GM23338 (cell line): Measurements from ENCODE around the gene BSCL2. TPM values are rescaled to one million over a fixed set of nuclear protein-coding genes. Genes with fewer than 3 reads are reported as not detected.

Experiments
- ATAC-seq: fragments of 200-7000 bp; cut with Tn5 transposase; 3 replicates; pipeline ENCODE4 v1.9.1; 2020
- DNase-seq: peaks from one replicate; pipeline ENCODE4 v3.0.0-alpha.2; 2015; ENCODE audit warnings: low spot score
- H2AFZ ChIP-seq: fragments of 200-600 bp; sonication (generic); 2 replicates; pipeline ENCODE4 v1.8.0; 2016; ENCODE audit warnings: antibody characterized with exemption, mild to moderate bottlenecking, moderate library complexity
- H3F3A ChIP-seq: fragments of 200-600 bp; sonication (generic); replicated peaks from 2 replicates; pipeline ENCODE4 v1.8.0; 2017; ENCODE audit warnings: antibody characterized with exemption, mixed run types, low read depth
- H3K27ac ChIP-seq: fragments of 200-600 bp; sonication (generic); 2 replicates; pipeline ENCODE4 v1.6.1; 2016; ENCODE audit warnings: low read depth
- H3K27me3 ChIP-seq: fragments of 200-600 bp; sonication (generic); 2 replicates; pipeline ENCODE4 v1.8.0; 2016; ENCODE audit warnings: mild to moderate bottlenecking, mixed run types, moderate library complexity; ENCODE audit not compliant: insufficient read depth
- H3K36me3 ChIP-seq: fragments of 200-600 bp; sonication (generic); 2 replicates; pipeline ENCODE4 v1.8.0; 2016; ENCODE audit warnings: mild to moderate bottlenecking; ENCODE audit not compliant: insufficient read depth
- H3K4me1 ChIP-seq: fragments of 200-600 bp; sonication (generic); 2 replicates; pipeline ENCODE4 v1.8.0; 2016; ENCODE audit warnings: mild to moderate bottlenecking, moderate library complexity; ENCODE audit not compliant: insufficient read depth
- H3K4me2 ChIP-seq: fragments of 200-600 bp; sonication (generic); 2 replicates; pipeline ENCODE4 v1.7.1; 2017; ENCODE audit warnings: mixed run types
- H3K4me3 ChIP-seq: fragments of 200-600 bp; sonication (generic); 2 replicates; pipeline ENCODE4 v1.6.1; 2016; ENCODE audit warnings: mixed run types
- H3K79me2 ChIP-seq: fragments of 200-600 bp; sonication (generic); replicated peaks from 2 replicates; pipeline ENCODE4 v1.8.0; 2017; ENCODE audit warnings: mild to moderate bottlenecking; ENCODE audit not compliant: insufficient read depth
- H3K9me2 ChIP-seq: fragments of 200-600 bp; sonication (generic); 2 replicates; pipeline ENCODE4 v1.8.0; 2017; ENCODE audit not compliant: insufficient read depth
- H4K20me1 ChIP-seq: fragments of 200-600 bp; sonication (generic); replicated peaks from 2 replicates; pipeline ENCODE4 v1.8.0; 2017; ENCODE audit warnings: mild to moderate bottlenecking; ENCODE audit not compliant: insufficient read depth
- H3K27ac Mint-ChIP-seq: 2 replicates; pipeline ENCODE4 v1.8.0; 2020; ENCODE audit warnings: inconsistent platforms, mild to moderate bottlenecking, moderate library complexity, mixed read lengths
- H3K27me3 Mint-ChIP-seq: 3 replicates; pipeline ENCODE4 v1.8.0; 2022; ENCODE audit warnings: low read depth, mild to moderate bottlenecking, moderate library complexity, mixed read lengths, inconsistent platforms; ENCODE audit not compliant: insufficient read depth, poor library complexity
- H3K36me3 Mint-ChIP-seq: 3 replicates; pipeline ENCODE4 v1.8.0; 2021; ENCODE audit warnings: low read depth, mild to moderate bottlenecking, inconsistent platforms, moderate library complexity, mixed read lengths
- H3K4me1 Mint-ChIP-seq: 3 replicates; pipeline ENCODE4 v1.8.0; 2020; ENCODE audit warnings: mild to moderate bottlenecking, inconsistent platforms, mixed read lengths
- H3K4me3 Mint-ChIP-seq: 3 replicates; pipeline ENCODE4 v1.8.0; 2021; ENCODE audit warnings: moderate library complexity, mild to moderate bottlenecking, inconsistent platforms, mixed read lengths
- H3K9me3 Mint-ChIP-seq: 3 replicates; pipeline ENCODE4 v1.8.0; 2020; ENCODE audit warnings: moderate library complexity, mild to moderate bottlenecking, inconsistent platforms, mixed read lengths
- CREB1 ChIP-seq: fragments of 250-450 bp; sonication (Bioruptor Pico); IDR thresholded peaks from 2 replicates; pipeline ENCODE4 v1.5.0; 2020; ENCODE audit warnings: low read depth, mild to moderate bottlenecking, moderate library complexity
- EZH2 ChIP-seq: fragments of 200-600 bp; sonication (generic); IDR thresholded peaks from one replicate; pipeline ENCODE4 v1.8.0; 2017; ENCODE audit warnings: antibody characterized with exemption, mild to moderate bottlenecking, low read depth; ENCODE audit not compliant: unreplicated experiment
- EZH2phosphoT487 ChIP-seq: fragments of 200-600 bp; sonication (generic); IDR thresholded peaks from one replicate; pipeline ENCODE4 v1.8.1; 2018; ENCODE audit warnings: antibody characterized with exemption; ENCODE audit not compliant: unreplicated experiment
- JUNB ChIP-seq: IDR thresholded peaks from one replicate; pipeline ENCODE4 v1.6.1; 2016; ENCODE audit warnings: antibody characterized with exemption; ENCODE audit not compliant: unreplicated experiment
- NANOG ChIP-seq: IDR thresholded peaks from 2 replicates; pipeline ENCODE4 v1.6.1; 2016; ENCODE audit warnings: antibody characterized with exemption, borderline replicate concordance
- POLR2AphosphoS5 ChIP-seq: IDR thresholded peaks from 2 replicates; pipeline ENCODE4 v1.6.1; 2016; ENCODE audit warnings: antibody characterized with exemption, low read depth
- STAT1 ChIP-seq: IDR thresholded peaks from one replicate; pipeline ENCODE4 v1.6.1; 2016; ENCODE audit warnings: antibody characterized with exemption; ENCODE audit not compliant: unreplicated experiment
- ZNF114 ChIP-seq: fragments of 250-450 bp; sonication (Bioruptor Pico); IDR thresholded peaks from 2 replicates; pipeline ENCODE4 v1.5.0; 2020; ENCODE audit warnings: mild to moderate bottlenecking, moderate library complexity
- ZNF331 ChIP-seq: fragments of 250-450 bp; sonication (Bioruptor Pico); IDR thresholded peaks from 2 replicates; pipeline ENCODE4 v1.5.0; 2020; ENCODE audit warnings: low read depth, mild to moderate bottlenecking, moderate library complexity
- polyA plus RNA-seq: library from polyadenylated mRNA; unstranded; fragments of >200 nt; fragmentation: Nextera tagmentation; extraction: Ambion mirVana; gene quantifications from 2 replicates; pipeline ENCODE4 v1.2.1, GENCODE V29; 2016
- total RNA-seq: library from RNA; depleted of rRNA; stranded (reverse); fragments of >200 nt; shearing (Covaris generic); gene quantifications from 2 replicates; pipeline ENCODE4 v1.2.3, GENCODE V29; 2014
- TF ChIP-seq, protein P1 (sequence below): fragments of 250-450 bp; sonication (Bioruptor Pico); IDR thresholded peaks from 2 replicates; pipeline ENCODE4 v1.5.0; 2020; ENCODE audit warnings: mild to moderate bottlenecking, moderate library complexity
- TF ChIP-seq, protein P2 (sequence below), 2 experiments: fragments of 200-600 bp in 1 of 2; sonication (generic) in 1 of 2; conservative IDR thresholded peaks; 2 replicates each; pipeline versions ENCODE4 v1.5.1 to v1.6.1; 2016 to 2017; ENCODE audit warnings: antibody characterized with exemption in 2 of 2, low read depth in 2 of 2, mild to moderate bottlenecking in 2 of 2, moderate library complexity in 1 of 2
- TF ChIP-seq, protein P3 (sequence below): IDR thresholded peaks from 2 replicates; pipeline ENCODE4 v1.6.1; 2016; ENCODE audit warnings: antibody characterized with exemption

The BSCL2 gene
- total and polyA plus RNA-seq, 2 experiments from 2014 or later: 60.2 to 81.7 TPM

DNA sequence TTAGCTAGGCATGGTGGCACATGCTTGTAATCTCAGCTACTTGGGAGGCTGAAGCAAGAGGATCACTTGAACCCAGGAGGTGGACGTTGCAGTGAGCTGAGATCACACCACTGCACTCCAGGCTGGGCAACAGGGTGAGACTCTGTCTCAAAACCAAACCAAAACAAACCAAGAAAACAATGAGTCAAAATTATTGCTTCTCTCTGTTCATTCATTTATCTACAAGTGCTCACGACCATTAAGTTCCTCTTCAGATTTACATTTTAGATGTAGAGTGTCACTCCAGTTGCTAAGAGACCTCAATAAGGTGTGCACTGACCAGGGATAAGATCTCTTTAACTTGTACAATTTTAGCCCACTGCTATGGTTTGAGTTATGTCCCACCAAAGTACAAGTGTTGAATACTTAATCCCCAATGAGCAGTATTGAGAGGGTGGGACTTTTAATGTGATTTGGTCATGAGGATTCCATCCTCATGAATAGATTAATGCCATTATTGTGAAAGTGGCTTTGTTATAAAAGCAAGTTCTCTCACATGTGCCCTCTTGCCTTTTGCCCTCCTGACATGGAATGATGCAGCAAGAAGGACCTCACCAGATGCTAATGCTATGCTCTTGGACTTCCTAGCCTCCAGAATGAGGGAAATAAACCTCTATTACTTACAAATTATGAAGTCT is 12.2 kb upstream of the BSCL2 start (continued):
- TF ChIP-seq NANOG (no peak), ZNF114 (CRISPR knock-in tag) (no peak), EZH2phosphoT487 (no peak), STAT1 (no peak)
- TF ChIP-seq, protein P1, sequence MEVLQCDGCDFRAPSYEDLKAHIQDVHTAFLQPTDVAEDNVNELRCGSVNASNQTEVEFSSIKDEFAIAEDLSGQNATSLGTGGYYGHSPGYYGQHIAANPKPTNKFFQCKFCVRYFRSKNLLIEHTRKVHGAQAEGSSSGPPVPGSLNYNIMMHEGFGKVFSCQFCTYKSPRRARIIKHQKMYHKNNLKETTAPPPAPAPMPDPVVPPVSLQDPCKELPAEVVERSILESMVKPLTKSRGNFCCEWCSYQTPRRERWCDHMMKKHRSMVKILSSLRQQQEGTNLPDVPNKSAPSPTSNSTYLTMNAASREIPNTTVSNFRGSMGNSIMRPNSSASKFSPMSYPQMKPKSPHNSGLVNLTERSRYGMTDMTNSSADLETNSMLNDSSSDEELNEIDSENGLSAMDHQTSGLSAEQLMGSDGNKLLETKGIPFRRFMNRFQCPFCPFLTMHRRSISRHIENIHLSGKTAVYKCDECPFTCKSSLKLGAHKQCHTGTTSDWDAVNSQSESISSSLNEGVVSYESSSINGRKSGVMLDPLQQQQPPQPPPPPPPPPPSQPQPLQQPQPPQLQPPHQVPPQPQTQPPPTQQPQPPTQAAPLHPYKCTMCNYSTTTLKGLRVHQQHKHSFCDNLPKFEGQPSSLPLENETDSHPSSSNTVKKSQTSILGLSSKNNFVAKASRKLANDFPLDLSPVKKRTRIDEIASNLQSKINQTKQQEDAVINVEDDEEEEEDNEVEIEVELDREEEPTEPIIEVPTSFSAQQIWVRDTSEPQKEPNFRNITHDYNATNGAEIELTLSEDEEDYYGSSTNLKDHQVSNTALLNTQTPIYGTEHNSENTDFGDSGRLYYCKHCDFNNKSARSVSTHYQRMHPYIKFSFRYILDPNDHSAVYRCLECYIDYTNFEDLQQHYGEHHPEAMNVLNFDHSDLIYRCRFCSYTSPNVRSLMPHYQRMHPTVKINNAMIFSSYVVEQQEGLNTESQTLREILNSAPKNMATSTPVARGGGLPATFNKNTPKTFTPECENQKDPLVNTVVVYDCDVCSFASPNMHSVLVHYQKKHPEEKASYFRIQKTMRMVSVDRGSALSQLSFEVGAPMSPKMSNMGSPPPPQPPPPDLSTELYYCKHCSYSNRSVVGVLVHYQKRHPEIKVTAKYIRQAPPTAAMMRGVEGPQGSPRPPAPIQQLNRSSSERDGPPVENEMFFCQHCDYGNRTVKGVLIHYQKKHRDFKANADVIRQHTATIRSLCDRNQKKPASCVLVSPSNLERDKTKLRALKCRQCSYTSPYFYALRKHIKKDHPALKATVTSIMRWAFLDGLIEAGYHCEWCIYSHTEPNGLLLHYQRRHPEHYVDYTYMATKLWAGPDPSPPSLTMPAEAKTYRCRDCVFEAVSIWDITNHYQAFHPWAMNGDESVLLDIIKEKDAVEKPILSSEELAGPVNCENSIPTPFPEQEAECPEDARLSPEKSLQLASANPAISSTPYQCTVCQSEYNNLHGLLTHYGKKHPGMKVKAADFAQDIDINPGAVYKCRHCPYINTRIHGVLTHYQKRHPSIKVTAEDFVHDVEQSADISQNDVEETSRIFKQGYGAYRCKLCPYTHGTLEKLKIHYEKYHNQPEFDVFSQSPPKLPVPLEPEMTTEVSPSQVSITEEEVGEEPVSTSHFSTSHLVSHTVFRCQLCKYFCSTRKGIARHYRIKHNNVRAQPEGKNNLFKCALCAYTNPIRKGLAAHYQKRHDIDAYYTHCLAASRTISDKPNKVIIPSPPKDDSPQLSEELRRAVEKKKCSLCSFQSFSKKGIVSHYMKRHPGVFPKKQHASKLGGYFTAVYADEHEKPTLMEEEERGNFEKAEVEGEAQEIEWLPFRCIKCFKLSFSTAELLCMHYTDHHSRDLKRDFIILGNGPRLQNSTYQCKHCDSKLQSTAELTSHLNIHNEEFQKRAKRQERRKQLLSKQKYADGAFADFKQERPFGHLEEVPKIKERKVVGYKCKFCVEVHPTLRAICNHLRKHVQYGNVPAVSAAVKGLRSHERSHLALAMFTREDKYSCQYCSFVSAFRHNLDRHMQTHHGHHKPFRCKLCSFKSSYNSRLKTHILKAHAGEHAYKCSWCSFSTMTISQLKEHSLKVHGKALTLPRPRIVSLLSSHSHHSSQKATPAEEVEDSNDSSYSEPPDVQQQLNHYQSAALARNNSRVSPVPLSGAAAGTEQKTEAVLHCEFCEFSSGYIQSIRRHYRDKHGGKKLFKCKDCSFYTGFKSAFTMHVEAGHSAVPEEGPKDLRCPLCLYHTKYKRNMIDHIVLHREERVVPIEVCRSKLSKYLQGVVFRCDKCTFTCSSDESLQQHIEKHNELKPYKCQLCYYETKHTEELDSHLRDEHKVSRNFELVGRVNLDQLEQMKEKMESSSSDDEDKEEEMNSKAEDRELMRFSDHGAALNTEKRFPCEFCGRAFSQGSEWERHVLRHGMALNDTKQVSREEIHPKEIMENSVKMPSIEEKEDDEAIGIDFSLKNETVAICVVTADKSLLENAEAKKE (CRISPR knock-in tag): no peak

DNA sequence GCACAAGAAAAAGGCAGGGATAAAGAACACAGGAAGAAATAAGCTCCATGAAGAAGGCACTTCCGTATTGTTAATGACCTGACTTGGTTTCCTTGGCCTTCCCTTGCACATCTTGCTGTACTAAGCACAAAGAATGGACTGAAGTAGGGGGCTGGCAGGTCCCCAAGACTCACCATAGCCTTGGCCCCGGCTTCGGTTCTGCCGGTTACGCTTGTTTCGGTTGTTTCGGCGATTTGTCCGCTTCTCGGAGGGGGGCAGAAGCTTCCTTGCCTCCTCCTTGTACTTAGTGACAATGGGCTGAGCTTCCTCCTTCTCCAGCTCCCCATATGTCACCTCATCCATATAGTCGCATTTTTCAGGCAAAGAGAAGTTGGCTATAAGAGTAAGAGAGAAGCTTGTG is 9.6 kb upstream of the BSCL2 start:
- peaks cover 88% of the 10 kb centered on the region for H3K36me3 ChIP-seq
- Mint-ChIP-seq H3K9me3 (no peaks in the 10 kb centered on the region), H3K27me3 (no peaks in the 10 kb centered on the region), H3K36me3 (peaks cover 95% of the 10 kb centered on the region), H3K27ac (no peak overlapping the region), H3K4me3 (no peak overlapping the region), H3K4me1 (peaks cover 47% of the 10 kb centered on the region)
- ATAC-seq (no peak), DNase-seq (no peak)
- H4K20me1 ChIP-seq: peaks cover 24% of the 10 kb centered on the region
- no peaks in the 10 kb centered on the region for H3K9me2 ChIP-seq
- H3K4me1 ChIP-seq: peaks cover 3% of the 10 kb centered on the region; the same call in 1 of the 2 replicates
- H3K27ac ChIP-seq: no peak overlapping the region
- peaks cover 60% of the 10 kb centered on the region for H3F3A ChIP-seq
- H3K4me3 ChIP-seq: no peak overlapping the region
- no peaks in the 10 kb centered on the region for H3K27me3 ChIP-seq
- no peak overlapping the region for H2AFZ ChIP-seq
- H3K79me2 ChIP-seq: peaks cover 37% of the 10 kb centered on the region
- H3K4me2 ChIP-seq: no peak overlapping the region
- no peak for TF ChIP-seq STAT1
- no peak for TF ChIP-seq EZH2
- no peak for TF ChIP-seq ZNF331 (CRISPR knock-in tag)
- no peak for TF ChIP-seq JUNB
- no peak for TF ChIP-seq POLR2AphosphoS5
- TF ChIP-seq, protein P2, sequence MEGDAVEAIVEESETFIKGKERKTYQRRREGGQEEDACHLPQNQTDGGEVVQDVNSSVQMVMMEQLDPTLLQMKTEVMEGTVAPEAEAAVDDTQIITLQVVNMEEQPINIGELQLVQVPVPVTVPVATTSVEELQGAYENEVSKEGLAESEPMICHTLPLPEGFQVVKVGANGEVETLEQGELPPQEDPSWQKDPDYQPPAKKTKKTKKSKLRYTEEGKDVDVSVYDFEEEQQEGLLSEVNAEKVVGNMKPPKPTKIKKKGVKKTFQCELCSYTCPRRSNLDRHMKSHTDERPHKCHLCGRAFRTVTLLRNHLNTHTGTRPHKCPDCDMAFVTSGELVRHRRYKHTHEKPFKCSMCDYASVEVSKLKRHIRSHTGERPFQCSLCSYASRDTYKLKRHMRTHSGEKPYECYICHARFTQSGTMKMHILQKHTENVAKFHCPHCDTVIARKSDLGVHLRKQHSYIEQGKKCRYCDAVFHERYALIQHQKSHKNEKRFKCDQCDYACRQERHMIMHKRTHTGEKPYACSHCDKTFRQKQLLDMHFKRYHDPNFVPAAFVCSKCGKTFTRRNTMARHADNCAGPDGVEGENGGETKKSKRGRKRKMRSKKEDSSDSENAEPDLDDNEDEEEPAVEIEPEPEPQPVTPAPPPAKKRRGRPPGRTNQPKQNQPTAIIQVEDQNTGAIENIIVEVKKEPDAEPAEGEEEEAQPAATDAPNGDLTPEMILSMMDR (conservative IDR thresholded peaks at IDR 0.05; ENCODE audit: low read depth in 2 of 2): no peak
- TF ChIP-seq EZH2phosphoT487: no peak
- TF ChIP-seq, protein P3, sequence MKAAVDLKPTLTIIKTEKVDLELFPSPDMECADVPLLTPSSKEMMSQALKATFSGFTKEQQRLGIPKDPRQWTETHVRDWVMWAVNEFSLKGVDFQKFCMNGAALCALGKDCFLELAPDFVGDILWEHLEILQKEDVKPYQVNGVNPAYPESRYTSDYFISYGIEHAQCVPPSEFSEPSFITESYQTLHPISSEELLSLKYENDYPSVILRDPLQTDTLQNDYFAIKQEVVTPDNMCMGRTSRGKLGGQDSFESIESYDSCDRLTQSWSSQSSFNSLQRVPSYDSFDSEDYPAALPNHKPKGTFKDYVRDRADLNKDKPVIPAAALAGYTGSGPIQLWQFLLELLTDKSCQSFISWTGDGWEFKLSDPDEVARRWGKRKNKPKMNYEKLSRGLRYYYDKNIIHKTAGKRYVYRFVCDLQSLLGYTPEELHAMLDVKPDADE: no peak
- TF ChIP-seq CREB1 (CRISPR knock-in tag): no peak
